NCI-H460 (cell line): ENCODE data around the gene TRAPPC2L. TPM values are rescaled to one million over a fixed set of nuclear protein-coding genes. Genes with fewer than 3 reads are reported as not detected.
"Not testable (repeated sequence)": the region's sequence is repeated elsewhere in the genome, so short reads cannot be mapped to it uniquely, and the experiment has no call there.

ENCODE experiments used
- DNase-seq: peaks from one replicate; pipeline ENCODE4 v3.0.0-alpha.2; 2016; ENCODE audit warnings: low read depth; ENCODE audit errors: extremely low read depth
- total RNA-seq: library from RNA; depleted of rRNA; stranded (reverse); fragments of >200 nt; shearing (Covaris generic); gene quantifications from 2 replicates; pipeline ENCODE4 v1.2.3, GENCODE V29; 2014

TRAPPC2L gene
- total RNA-seq, 1 experiment from 2014 or later, result 21.1 TPM

DNA sequence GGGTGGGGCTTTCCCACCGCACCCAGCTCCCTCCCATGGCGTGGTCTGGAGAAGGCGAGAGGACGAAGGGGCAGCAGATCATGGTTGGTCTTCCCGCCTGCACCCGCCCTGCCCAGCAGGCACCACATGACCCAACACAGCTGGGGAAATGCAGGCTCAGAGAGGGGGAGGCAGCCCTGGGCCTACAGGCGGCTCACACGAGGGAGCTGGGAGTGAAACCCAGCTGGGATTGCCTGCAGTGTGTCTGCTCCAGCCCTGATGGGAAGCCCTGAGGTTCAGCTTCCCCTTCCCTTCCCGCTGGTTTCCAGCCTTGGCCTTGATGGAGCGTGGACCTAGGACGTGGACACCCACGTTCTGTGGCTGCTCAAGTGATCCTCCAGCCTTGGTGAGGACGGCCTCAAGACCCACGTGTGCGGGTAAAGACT, 29.5 kb downstream of the TRAPPC2L start:
- DNase-seq, result no peak

DNA sequence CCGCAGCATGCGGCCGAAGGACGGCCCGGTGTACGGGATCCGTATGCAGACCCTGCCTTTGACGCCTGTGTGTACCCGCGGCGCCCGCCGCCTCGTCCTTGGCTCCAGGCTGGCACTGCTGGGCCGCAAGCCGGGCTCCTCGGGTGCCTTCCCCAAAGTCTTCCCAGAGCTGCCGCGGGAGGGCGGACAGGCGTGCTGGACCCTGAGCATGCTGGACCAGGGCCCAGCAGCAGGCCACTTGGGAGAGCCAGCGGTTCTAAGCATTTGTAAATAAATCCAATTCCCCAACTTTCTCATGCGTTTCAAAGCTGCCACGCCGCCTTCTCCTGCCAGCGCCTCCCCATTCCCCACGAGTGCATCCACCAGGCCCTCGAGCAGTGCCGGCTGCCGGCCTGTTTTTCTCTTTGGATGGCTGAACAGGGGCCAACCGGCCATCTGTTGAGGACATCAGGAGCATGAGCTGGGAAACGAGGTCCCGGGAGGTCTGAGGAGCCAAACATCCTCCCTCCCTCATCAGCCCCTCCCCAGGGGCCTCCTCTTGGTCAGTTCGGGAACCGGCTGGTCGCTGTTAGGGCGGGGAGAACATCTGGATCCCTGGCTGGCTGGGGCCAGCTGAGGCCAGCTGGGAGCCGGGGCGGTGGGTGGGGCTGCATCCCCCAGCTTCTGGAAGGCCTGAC, 30.1 kb downstream of the TRAPPC2L start:
- no peak for DNase-seq

DNA sequence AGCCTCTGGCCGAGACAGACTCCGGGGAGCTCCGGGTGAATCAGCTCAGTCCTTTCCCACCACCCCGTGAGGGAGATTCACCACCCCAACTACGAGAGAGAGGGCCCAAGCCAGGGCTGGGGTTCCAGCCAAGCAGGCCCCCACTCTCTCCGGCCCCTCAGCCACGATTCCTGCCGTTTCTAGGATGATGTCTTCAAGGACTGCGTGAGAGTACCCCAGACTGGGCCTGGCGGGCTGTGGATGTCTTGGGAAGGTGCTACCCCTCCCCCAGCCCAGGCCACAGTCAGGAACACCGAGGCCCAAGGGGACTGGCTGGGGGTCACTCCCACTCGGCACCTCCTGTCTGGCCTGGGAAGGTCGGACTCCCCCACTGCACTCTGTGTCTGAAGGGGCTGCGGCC, 31.1 kb downstream of the TRAPPC2L start:
- DNase-seq, result no peak

DNA sequence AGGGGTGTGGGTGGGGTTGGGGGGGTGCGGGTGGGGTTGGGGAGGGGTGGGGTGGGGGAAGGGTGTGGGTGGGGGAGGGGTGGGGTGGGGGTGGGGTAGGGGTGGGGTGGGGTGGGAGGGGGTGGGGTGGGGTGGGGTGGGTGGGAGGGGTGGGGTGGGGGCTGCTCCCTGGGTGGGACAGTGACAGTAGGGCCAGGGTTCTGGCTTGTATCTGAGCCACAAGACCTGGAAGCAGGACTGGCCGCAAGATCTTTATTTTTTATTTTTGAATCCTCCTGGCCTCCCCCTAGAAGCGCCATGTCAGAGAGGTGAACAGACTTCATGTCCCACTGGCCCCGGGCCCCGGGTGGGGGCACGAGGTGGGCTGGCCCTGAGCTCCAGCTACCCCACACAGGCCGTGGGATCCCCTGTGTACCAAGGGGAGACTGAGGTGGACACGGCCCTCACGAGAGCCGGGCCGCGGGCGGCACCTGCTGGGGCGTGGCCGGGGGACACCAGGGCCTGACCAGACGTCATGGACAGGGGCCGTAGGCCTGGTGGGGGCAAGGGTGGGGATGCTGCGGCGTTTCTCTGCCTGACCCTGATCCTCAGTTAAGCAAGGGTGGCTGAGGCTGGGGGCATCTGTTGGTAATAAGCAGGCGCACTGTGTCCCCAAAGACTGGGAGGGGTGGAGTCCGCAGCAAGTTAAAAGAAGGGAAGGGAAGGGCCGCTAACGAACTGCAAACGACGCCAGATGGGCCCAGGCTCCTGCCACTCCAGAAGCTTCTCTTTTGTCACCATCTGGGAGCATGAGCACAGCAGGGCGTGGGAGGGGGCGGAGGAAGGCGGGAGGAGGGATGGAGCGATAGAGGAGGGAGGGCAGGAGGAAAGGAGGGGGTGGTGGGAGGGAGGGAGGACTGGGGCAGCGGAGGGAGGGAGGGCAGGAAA, 31.8 kb downstream of the TRAPPC2L start:
- DNase-seq, result no peak

DNA sequence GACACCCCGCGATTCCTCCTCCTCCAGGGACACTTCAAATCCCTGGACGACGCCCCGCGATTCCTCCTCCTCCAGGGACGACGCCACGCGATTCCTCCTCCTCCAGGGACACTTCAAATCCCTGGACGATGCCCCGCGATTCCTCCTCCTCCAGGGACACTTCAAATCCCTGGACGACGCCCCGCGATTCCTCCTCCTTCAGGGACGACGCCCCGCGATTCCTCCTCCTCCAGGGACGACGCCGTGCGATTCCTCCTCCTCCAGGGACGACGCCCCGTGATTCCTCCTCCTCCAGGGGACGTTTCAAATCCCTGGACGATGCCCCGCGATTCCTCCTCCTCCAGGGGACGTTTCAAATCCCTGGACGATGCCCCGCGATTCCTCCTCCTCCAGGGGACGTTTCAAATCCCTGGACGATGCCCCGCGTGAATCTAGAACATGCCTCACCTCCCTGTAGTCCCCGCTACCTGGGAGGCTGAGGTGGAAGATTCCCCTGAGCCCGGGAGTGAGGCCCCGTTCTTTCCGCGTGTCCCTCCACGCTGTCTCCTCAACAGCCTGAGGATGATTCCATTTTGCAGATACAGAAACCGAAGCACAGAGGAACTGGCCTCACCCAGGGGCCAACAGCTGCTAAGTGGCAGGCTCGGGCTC, 32.9 kb downstream of the TRAPPC2L start:
- not testable (repeated sequence) for DNase-seq

DNA sequence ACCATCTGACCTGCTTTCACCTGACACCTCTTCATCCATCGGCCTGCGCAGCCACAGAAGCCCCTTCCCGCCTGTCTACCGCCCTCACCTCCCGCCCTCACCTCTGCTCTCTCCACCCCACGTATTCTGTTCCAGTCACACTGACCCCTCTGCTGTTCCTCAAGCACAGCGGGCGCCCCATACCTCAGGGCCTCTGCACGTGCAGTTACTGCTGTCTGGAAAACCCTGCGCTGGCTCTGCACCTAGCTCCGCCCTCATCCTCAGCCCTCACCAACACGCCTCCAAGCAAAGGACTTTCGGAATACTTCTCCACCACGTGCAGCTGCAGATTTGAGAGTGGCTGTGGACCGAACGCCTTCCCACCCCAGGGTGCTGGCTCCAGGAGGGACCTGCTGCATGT, 34.2 kb downstream of the TRAPPC2L start:
- no peak for DNase-seq

DNA sequence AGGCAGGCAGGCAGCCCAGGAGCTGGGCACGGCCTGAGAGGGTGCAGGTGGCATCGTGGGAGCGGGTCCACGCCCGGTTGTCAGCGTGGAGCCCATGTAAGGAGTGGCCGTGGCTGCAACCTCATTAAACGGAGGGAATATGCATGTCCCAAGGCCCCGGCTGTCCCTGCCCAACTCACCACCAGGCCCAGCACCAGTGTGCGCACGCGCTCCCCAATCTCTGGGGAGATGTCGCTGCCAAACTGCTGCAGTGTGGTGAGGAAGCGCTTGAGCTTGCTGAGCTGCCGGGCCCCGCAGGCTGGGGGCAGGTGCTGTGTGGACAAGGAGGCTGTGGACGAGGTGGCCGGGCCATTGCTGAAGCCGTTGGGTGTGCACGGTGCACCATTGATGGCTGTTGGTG, 35.1 kb downstream of the TRAPPC2L start:
- no peak for DNase-seq

DNA sequence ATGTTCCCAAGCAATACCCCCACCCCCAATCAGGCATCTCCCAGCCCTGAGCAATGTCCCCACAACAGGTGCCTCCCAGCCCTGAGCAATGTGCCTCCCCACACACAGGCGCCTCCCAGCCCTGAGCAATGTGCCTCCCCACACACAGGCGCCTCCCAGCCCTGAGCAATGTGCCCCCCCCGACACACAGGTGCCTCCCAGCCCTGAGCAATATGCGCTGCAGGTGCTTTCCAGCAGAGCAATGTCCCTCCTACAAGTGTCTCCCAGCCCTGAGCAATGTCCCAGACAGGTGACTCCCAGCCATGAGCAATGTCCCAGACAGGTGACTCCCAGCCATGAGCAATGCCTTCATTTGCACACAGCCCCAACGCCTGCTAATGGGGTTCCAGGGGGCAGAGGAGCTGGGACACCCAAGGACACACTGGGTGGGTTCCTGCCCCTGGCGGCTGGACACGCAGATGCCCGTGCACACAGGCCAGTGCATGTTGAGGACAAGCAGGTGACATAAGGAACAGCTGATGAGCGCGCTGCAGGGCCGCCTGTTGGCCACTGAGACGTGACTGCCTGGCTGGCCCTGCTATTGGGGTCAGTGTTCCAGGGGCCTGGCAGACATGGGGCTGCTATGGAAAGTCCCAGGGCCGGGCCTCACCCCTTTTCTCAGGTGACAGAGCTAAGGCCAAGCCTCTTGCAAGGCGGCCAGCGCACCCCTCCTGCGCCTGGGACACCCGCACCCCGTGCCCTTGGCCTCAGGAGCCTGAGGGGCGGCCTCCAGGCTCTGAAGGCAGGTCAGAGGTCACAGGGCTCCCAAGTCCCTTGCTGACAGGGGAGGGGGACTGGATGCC, 36.4 kb downstream of the TRAPPC2L start:
- no peak for DNase-seq

DNA sequence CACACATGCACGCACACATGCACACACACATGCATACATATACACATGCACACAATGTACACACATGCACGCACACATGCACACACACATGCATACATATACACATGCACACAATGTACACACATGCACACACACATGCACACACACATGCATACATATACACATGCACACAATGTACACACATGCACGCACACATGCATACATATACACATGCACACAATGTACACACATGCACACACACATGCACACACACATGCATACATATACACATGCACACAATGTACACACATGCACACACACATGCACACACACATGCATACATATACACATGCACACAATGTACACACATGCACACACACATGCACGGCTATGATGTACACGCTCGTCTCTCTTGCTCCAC, 37.3 kb downstream of the TRAPPC2L start:
- DNase-seq, result not testable (repeated sequence)

DNA sequence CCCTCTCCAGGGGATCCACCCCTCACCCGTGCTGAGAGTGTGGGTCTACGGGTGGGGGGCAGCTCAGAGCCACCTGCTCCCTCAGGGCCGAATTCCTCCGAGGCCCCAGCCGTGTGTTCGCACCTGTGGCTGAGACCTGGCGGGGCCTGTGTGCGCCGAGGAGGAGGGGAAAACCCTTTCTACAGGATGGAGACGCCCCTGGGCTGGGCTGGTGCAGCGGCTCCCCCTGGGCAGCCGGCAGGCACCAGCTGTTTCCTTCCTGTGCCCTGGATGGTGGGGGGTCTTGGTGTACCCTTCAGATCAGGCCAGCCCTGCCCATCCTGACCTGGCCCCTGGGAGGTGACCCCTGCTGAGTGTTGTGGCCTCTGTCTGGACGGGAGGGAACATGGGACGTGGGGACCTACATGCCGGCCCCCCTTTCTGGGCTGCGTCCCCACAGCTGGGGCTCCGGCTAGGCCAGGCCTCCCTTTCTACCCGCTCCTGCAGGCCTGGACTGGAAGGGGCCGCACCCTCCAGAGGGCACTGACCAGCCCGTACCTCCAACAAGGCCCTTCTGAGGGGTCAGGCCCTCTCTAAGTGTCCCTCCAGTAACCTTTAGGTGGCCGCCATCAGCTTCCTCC, 37.9 kb downstream of the TRAPPC2L start:
- DNase-seq, result no peak

DNA sequence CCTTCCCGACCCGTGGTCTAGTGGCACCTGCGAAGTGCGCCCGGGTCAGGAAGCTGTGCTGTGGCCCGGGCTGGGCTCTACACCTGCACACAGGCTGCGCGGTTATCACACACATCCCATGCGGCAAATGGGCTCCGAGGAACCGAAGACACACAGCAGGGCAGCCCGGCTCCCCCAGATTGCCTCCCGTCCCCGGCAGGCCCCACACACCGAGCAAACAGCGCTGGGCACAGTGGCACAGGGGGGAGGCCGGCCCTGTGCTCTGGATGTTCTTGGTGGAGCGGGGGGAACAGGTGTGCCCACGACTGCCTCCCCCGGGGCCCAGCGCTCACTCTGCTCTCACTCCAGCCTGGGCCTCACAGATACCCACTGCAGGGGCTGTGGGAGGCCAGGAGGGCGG, 38.4 kb downstream of the TRAPPC2L start:
- no peak for DNase-seq

DNA sequence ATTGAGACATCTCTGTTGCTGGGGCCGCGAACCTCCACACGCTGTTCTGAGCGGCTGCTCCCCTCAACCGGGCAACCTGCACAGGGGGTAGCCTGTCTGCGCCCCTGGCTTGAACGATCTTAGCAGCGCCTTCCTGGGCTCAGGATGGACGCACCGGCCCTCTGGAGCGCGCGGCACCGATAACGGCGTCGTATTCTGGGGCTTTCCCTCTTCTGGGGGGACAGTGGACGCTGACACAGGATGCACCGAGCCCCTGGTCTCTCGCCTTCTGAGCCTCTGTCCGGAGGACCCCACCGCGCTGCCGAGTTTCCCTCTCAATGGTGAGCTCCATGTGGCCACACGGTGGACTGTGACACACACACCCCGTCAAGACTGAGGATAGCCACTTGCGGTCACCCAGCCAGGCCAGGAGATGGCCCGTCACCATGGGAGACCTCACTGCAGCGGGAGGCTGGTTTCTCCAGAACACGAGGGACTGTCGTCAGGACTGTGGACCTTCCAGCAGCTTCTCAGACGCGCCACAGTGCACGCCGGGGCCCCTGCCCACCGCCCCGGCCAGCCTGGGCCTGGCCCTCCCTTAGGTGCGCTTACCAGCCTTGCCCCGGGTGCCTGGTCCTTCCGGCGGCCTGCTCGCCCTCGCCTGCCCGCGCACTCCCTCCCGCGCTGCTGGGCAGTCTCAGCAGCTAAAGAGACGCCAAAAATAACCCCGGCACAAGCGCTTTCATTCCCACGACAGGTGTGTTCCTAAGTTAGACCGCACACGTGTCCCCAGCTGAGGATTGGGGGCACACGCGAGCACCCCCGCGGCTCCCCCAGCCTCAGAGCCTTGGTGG, 39.5 kb downstream of the TRAPPC2L start:
- DNase-seq, result no peak

DNA sequence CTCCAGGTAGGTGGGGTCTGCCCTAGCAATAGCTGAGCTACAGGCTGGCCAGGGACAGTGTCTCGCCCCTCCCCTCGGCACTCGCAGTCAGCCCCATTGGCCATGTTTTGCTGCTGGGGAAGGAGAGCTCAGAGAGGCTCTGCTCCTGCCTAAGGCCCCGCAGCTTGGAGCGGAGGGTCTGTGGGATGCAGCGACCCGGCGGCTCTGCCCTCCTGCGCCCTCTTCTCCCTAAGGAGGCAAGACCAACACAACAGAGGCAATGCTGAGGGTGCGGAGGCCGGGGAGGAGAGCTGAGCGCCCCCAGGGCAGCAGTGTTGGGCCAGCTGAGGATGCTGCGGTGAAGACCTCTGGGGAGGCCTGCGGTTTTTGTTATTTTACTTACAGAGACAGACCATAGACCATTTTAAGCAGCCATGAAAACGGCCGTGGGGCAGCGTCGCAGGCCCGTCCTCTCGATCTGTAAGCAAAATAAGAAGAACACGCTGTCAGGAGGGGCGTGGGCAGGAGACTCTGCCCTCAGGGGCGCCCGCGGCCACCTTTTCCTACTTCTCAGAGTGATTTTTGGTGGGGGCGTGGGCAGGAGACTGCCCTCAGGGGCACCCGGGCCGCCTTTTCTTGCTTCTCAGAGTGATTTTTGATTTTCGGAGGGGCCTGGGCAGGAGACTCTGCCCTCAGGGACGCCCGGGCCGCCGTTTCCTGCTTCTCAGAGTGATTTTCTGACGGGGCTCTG, 40.9 kb downstream of the TRAPPC2L start:
- no peak for DNase-seq

DNA sequence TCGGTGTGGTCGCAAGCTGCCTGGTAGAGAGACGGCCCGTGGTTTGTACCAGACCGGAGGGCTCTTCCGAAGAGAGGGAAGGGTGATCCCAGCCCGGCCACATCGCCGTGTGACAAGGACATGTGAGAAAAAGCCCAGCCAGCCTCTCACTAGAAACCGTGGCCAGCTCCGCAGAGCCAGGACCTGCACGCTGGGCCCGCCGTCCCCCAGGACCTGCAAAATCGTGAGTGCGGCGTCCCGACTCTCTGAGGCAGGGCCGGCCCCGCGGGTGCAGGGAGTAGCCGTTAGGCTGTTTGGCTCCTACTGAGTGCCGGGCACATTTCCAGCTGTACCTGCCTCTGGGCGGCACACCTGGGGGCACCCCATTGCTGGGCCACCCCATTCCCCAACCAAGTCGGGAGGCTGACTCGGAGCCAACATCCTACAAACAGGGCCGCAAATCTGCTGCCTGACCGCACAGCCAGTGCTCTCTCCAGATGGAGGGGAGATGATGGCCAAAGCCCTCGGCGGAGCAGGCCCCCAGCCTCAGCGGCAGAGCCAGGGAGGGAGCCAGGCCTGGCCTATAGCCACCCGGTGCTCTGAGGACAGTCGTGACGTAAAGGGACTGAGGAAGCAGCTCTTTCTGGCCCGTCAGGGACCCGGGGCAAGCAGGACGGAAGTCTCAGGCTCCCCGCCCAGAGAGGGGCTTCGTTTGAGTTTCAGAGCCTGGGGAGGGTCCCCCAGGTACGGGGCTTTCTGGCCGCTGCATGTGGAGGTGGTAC, 43.2 kb downstream of the TRAPPC2L start:
- DNase-seq, result no peak

DNA sequence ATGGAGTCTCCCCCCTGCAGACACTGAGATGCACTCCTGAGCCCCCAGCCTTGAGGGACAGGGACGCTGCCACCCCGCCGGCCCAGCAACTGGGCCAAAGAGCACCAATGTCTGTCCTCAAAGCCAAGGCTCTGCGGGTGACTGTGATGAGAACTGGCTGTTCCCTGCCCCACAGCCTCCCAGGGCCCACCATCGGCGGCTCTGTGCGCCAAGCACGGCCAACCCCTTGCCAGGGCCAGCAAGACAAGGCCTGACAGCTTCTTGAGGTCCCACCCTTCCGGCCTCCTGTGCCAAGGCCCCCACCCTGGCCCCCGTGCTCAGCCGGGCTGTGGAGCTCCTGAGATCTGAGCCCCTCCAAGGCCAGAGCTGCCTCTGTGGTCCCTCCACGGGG, 43.7 kb downstream of the TRAPPC2L start:
- no peak for DNase-seq

DNA sequence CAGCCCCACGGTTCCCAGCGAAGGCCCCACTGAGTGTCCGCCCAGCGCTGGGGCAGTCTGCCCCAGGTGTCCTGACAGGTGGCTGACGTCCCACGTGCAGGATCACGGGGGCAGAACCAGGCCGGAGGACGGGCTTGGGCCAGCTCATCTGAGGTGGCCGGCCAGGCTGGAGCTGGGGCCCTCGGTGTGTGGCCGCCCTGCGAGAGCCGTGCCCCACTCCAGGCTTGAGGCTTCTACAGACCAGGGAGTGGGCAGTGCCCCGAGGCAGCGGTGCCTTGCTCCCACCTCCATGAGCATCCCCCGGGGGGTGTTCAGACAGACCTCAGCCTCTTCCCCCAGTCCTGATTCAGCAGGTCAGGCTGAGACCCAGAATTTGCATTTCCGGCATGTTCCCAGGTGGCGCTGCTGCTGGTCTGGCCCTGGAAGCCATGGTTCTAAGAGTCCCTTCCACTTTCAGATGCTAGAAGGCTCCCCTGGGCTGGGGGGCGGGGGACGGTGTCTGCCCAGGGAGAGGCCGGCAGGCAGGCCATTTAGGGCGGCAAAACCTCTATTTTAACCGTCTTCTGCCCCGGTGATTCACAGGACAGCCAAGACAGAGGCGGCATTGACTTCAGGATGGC, 44.9 kb downstream of the TRAPPC2L start:
- no peak for DNase-seq

DNA sequence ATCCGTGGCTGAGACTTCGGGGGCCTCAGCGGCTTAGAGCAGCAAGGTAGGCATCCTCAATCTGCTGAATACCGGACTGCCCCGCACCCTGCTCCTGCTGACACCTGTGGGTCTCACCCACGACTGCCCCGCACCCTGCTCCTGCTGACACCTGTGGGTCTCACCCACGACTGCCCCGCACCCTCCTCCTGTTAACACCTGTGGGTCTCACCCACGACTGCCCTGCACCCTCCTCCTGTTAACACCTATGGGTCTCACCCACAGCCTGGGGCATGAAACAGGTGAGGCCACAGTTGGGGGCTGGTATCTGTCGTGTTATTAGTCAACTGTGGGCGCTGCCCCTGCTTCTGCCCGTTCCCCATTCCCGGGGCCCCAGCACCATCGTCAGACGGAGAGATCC, 45.8 kb downstream of the TRAPPC2L start:
- no peak for DNase-seq
